Trophoblast cell (in vitro differentiated cells and primary cell): ENCODE results near the gene RHOG.

ENCODE experiments used
- DNase-seq, 2 donors: peaks; one replicate each; pipeline ENCODE4 v3.0.0-alpha.2; 2016
- H2AFZ ChIP-seq: 2 replicates; pipeline ENCODE4 v1.6.1; 2013; ENCODE audit warnings: low read length, moderate library complexity, mild to moderate bottlenecking; ENCODE audit not compliant: insufficient read depth, poor library complexity
- H2AK5ac ChIP-seq: 2 replicates; pipeline ENCODE4 v1.6.1; 2013; ENCODE audit warnings: mild to moderate bottlenecking, low read length
- H2BK120ac ChIP-seq: 2 replicates; pipeline ENCODE4 v1.6.1; 2013; ENCODE audit warnings: low read length, mild to moderate bottlenecking, moderate library complexity; ENCODE audit not compliant: insufficient read depth, poor library complexity
- H2BK12ac ChIP-seq: 2 replicates; pipeline ENCODE4 v1.6.1; 2013; ENCODE audit warnings: mild to moderate bottlenecking, low read length, moderate library complexity
- H2BK5ac ChIP-seq: 2 replicates; pipeline ENCODE4 v1.6.1; 2013; ENCODE audit warnings: low read length, low read depth, moderate library complexity, mild to moderate bottlenecking; ENCODE audit not compliant: poor library complexity
- H3K14ac ChIP-seq: 2 replicates; pipeline ENCODE4 v1.6.1; 2013; ENCODE audit warnings: mild to moderate bottlenecking, low read length
- H3K18ac ChIP-seq: 2 replicates; pipeline ENCODE4 v1.6.1; 2013; ENCODE audit warnings: mild to moderate bottlenecking, low read length
- H3K23ac ChIP-seq: 2 replicates; pipeline ENCODE4 v1.6.1; 2013; ENCODE audit warnings: low read length
- H3K27ac ChIP-seq: 2 replicates; pipeline ENCODE4 v1.5.1; 2013; ENCODE audit warnings: low read depth, mild to moderate bottlenecking, inconsistent platforms, low read length, moderate library complexity
- H3K27me3 ChIP-seq: 2 replicates; pipeline ENCODE4 v1.6.1; 2013; ENCODE audit warnings: inconsistent platforms, mild to moderate bottlenecking, low read length, moderate library complexity; ENCODE audit not compliant: insufficient read depth
- H3K36me3 ChIP-seq, 2 experiments: 1 replicate in 1 of 2; 2 replicates in 1 of 2; pipeline ENCODE4 v1.6.1; 2013; ENCODE audit warnings: low read length in 2 of 2, mild to moderate bottlenecking in 2 of 2, moderate library complexity in 1 of 2; ENCODE audit not compliant: insufficient read depth in 2 of 2, control insufficient read depth in 1 of 2
- H3K4ac ChIP-seq: 2 replicates; pipeline ENCODE4 v1.6.1; 2013; ENCODE audit warnings: low read depth, mild to moderate bottlenecking, low read length, moderate library complexity
- H3K4me1 ChIP-seq, 2 experiments: 1 replicate in 1 of 2; 2 replicates in 1 of 2; pipeline ENCODE4 v1.6.1; 2013; ENCODE audit warnings: low read length in 2 of 2, mild to moderate bottlenecking in 2 of 2, moderate library complexity in 1 of 2; ENCODE audit not compliant: insufficient read depth in 2 of 2, control insufficient read depth in 1 of 2
- H3K4me2 ChIP-seq: 2 replicates; pipeline ENCODE4 v1.6.1; 2013; ENCODE audit warnings: inconsistent platforms, mild to moderate bottlenecking, low read length, moderate library complexity
- H3K4me3 ChIP-seq: 2 replicates; pipeline ENCODE4 v1.5.1; 2013; ENCODE audit warnings: mild to moderate bottlenecking, low read depth, low read length, inconsistent platforms
- H3K79me1 ChIP-seq: one replicate; pipeline ENCODE4 v1.6.1; 2013; ENCODE audit warnings: low read length
- H3K79me2 ChIP-seq: 2 replicates; pipeline ENCODE4 v1.6.1; 2013; ENCODE audit warnings: low read length, mild to moderate bottlenecking; ENCODE audit not compliant: control insufficient read depth, insufficient read depth, poor library complexity
- H3K9ac ChIP-seq: 2 replicates; pipeline ENCODE4 v1.6.1; 2013; ENCODE audit warnings: mild to moderate bottlenecking, low read length
- H3K9me3 ChIP-seq: 2 replicates; pipeline ENCODE4 v1.6.1; 2013; ENCODE audit warnings: low read depth, mild to moderate bottlenecking, control low read depth, inconsistent platforms, low read length; ENCODE audit not compliant: insufficient read depth
- H4K12ac ChIP-seq: 2 replicates; pipeline ENCODE4 v1.6.1; 2013; ENCODE audit warnings: low read depth, mild to moderate bottlenecking, low read length, moderate library complexity
- H4K8ac ChIP-seq: 2 replicates; pipeline ENCODE4 v1.6.1; 2013; ENCODE audit warnings: low read depth, mild to moderate bottlenecking, low read length, moderate library complexity
- H4K91ac ChIP-seq: one replicate; pipeline ENCODE4 v1.6.1; 2013; ENCODE audit warnings: low read depth, mild to moderate bottlenecking, low read length, moderate library complexity
- WGBS: extraction: QIAGEN DNeasy Blood & Tissue Kit; methylation state at CpG from one replicate; pipeline ENCODE4 v1.1.7; 2013; ENCODE audit warnings: missing lambda C conversion rate; ENCODE audit not compliant: insufficient read length, insufficient coverage; ENCODE audit errors: extremely low coverage; 5-methylcytosine and 5-hydroxymethylcytosine counted together

Gene RHOG

GRCh38 chr11:3824714-3825472 lies 15.9 kb downstream of the RHOG start:
- H2AFZ ChIP-seq = no peak overlapping the region

GRCh38 chr11:3823762-3824506 lies 16.8 kb downstream of the RHOG start:
- H3K79me1 ChIP-seq = no peaks in the 10 kb centered on the region
- H3K9ac ChIP-seq = no peak overlapping the region
- no peak overlapping the region for H3K4me3 ChIP-seq
- no CpG with 5 or more reads among the region's 30 CpGs for WGBS
- no peak overlapping the region for H3K23ac ChIP-seq
- no peak overlapping the region for H2AFZ ChIP-seq
- no peak overlapping the region for H2BK5ac ChIP-seq
- H3K27me3 ChIP-seq = no peaks in the 10 kb centered on the region
- H2BK120ac ChIP-seq = no peak overlapping the region
- H3K9me3 ChIP-seq = no peaks in the 10 kb centered on the region
- H4K91ac ChIP-seq = no peak overlapping the region
- H3K4me1 ChIP-seq = no peaks in the 10 kb centered on the region
- no peak overlapping the region for H3K4me2 ChIP-seq
- H2BK12ac ChIP-seq = no peak overlapping the region
- no peak overlapping the region for H3K18ac ChIP-seq
- no peak overlapping the region for H3K4ac ChIP-seq
- H3K14ac ChIP-seq = no peak overlapping the region
- H4K12ac ChIP-seq = no peak overlapping the region
- no peak overlapping the region for H3K27ac ChIP-seq
- no peak for DNase-seq
- no peak overlapping the region for H4K8ac ChIP-seq
- no peak overlapping the region for H2AK5ac ChIP-seq
- no peaks in the 10 kb centered on the region for H3K79me2 ChIP-seq
- H3K36me3 ChIP-seq = peaks cover 24 to 34% of the 10 kb centered on the region in 2 experiments

More at GRCh38 chr11:3824714-3825472, 15.9 kb downstream of the RHOG start:
- Histone ChIP-seq H3K27ac (no peak overlapping the region), H3K4me3 (no peak overlapping the region), H3K79me2 (no peaks in the 10 kb centered on the region), H4K12ac (no peak overlapping the region), H2BK120ac (no peak overlapping the region), H2BK12ac (no peak overlapping the region), H3K79me1 (no peaks in the 10 kb centered on the region), H3K23ac (no peak overlapping the region), H3K9me3 (no peaks in the 10 kb centered on the region), H4K8ac (no peak overlapping the region), H3K4ac (no peak overlapping the region), H3K9ac (no peak overlapping the region), H3K4me1 (no peaks in the 10 kb centered on the region), H2AK5ac (no peak overlapping the region), H3K36me3 (peaks cover 25 to 34% of the 10 kb centered on the region in 2 experiments), H3K14ac (no peak overlapping the region), H4K91ac (no peak overlapping the region), H2BK5ac (no peak overlapping the region), H3K4me2 (no peak overlapping the region), H3K18ac (no peak overlapping the region), H3K27me3 (no peaks in the 10 kb centered on the region)
- peak; percentile 63 to 78 for DNase-seq
- no CpG with 5 or more reads among the region's 18 CpGs for WGBS

GRCh38 chr11:3823303-3823702 lies 17.5 kb downstream of the RHOG start:
- WGBS = no CpG with 5 or more reads among the region's 3 CpGs
- H3K79me1 ChIP-seq = no peaks in the 10 kb centered on the region
- no peak overlapping the region for H4K8ac ChIP-seq

GRCh38 chr11:3822312-3822711 lies 18.4 kb downstream of the RHOG start:
- no peak overlapping the region for H3K4me3 ChIP-seq
- no peak overlapping the region for H3K14ac ChIP-seq
- H3K79me2 ChIP-seq = no peaks in the 10 kb centered on the region
- no peak overlapping the region for H2AK5ac ChIP-seq
- no peak overlapping the region for H4K8ac ChIP-seq
- H2BK5ac ChIP-seq = no peak overlapping the region
- no peaks in the 10 kb centered on the region for H3K79me1 ChIP-seq
- no peak overlapping the region for H3K23ac ChIP-seq
- WGBS = no CpG with 5 or more reads among the region's 7 CpGs
- H2BK120ac ChIP-seq = no peak overlapping the region
- peaks cover 0 to under 1% of the 10 kb centered on the region in 2 experiments for H3K4me1 ChIP-seq
- H3K36me3 ChIP-seq = peaks cover 16 to 25% of the 10 kb centered on the region in 2 experiments
- no peak overlapping the region for H4K91ac ChIP-seq
- no peak overlapping the region for H3K4ac ChIP-seq
- H3K9me3 ChIP-seq = no peaks in the 10 kb centered on the region
- DNase-seq = peak; percentile 72 to 75
- H3K27me3 ChIP-seq = no peaks in the 10 kb centered on the region
- no peak overlapping the region for H3K4me2 ChIP-seq
- no peak overlapping the region for H3K9ac ChIP-seq
- H3K18ac ChIP-seq = no peak overlapping the region
- H3K27ac ChIP-seq = no peak overlapping the region
- no peak overlapping the region for H2AFZ ChIP-seq
- H4K12ac ChIP-seq = no peak overlapping the region
- H2BK12ac ChIP-seq = no peak overlapping the region

More at GRCh38 chr11:3823303-3823702, 17.5 kb downstream of the RHOG start:
- H2AFZ ChIP-seq = no peak overlapping the region
- H3K36me3 ChIP-seq = peaks cover 24 to 34% of the 10 kb centered on the region in 2 experiments
- no peak overlapping the region for H3K14ac ChIP-seq
- H3K23ac ChIP-seq = no peak overlapping the region
- H3K4me3 ChIP-seq = no peak overlapping the region
- H2AK5ac ChIP-seq = no peak overlapping the region
- H4K91ac ChIP-seq = no peak overlapping the region
- H3K9me3 ChIP-seq = no peaks in the 10 kb centered on the region
- no peak overlapping the region for H4K12ac ChIP-seq
- no peaks in the 10 kb centered on the region for H3K79me2 ChIP-seq
- H3K4ac ChIP-seq = no peak overlapping the region
- no peak overlapping the region for H3K27ac ChIP-seq
- DNase-seq = no peak
- no peak overlapping the region for H2BK12ac ChIP-seq
- no peak overlapping the region for H2BK5ac ChIP-seq
- no peak overlapping the region for H3K9ac ChIP-seq
- H3K18ac ChIP-seq = no peak overlapping the region
- H2BK120ac ChIP-seq = no peak overlapping the region
- no peaks in the 10 kb centered on the region for H3K27me3 ChIP-seq
- H3K4me1 ChIP-seq = no peaks in the 10 kb centered on the region
- no peak overlapping the region for H3K4me2 ChIP-seq
